ENCODE results near the gene SLC2A8. TPM values are rescaled to one million over a fixed set of nuclear protein-coding genes. Genes with fewer than 3 reads are reported as not detected.

SLC2A8 gene
- total RNA-seq, 1 experiment from 2014 or later: 16.8 TPM

DNA sequence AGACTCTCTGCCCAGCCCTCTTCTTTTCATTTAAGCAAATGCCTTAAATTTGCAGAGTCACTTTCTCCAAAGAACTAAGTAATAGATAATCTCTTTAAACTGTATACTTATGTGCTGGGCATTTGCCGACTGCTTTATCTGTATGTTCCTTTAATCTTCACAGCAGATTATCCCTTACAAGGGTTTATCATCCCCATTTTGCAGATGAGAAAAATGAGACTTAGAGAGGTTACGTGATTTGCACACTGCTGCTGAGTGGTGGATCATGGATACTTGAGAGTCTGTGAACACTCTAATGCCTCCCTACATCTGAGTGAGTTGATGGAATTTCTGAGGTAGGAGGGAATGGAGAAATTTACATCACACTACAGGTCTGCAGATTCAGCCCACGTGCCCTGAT, 31.4 kb downstream of the SLC2A8 start:
- ChIA-PET CTCF (no interaction called here), RAD21 (ENCODE audit: low non-redundant PET in 1 of 2, low total read pairs in 2 of 2, uncharacterized antibody in 2 of 2, unreplicated experiment in 2 of 2) (no interaction called here), POLR2A (no interaction called here)
- H4K20me1 ChIP-seq (ENCODE audit: insufficient read depth): no peaks in the 10 kb centered on the region
- H3K4me2 ChIP-seq (ENCODE audit: low read length): no peak overlapping the region
- H3K27me3 ChIP-seq (ENCODE audit: insufficient read depth, low read length): no peaks in the 10 kb centered on the region
- peaks cover 8 to 10% of the 10 kb centered on the region in 2 experiments; a peak in 2 of 4 replicates for H3K36me3 ChIP-seq (ENCODE audit: control insufficient read depth in 1 of 2, insufficient read depth in 2 of 2, low read length in 2 of 2)
- H3K4me1 ChIP-seq (ENCODE audit: control insufficient read depth in 1 of 2, insufficient read depth in 2 of 2, low read length in 2 of 2): peaks cover 0 to 9% of the 10 kb centered on the region in 2 experiments; a peak in 3 of 4 replicates
- no peak overlapping the region for H3K4me3 ChIP-seq (replicated peaks in 1 of 2; ENCODE audit: low read depth in 1 of 2, low read length in 2 of 2)
- ATAC-seq: no peak
- H3K9ac ChIP-seq (ENCODE audit: low read length): no peak overlapping the region
- no peaks in the 10 kb centered on the region for H3K9me3 ChIP-seq (ENCODE audit: control insufficient read depth in 1 of 2, insufficient read depth in 1 of 2, low read depth in 1 of 2, low read length in 2 of 2)
- H3K79me2 ChIP-seq (ENCODE audit: insufficient read depth, low read length): peaks cover 46% of the 10 kb centered on the region
- intact Hi-C loops (cut with micrococcal nuclease): no loop called here
- H3K27ac ChIP-seq (ENCODE audit: low read depth, low read length): no peak overlapping the region
- H3K9me2 ChIP-seq (ENCODE audit: insufficient read depth): no peaks in the 10 kb centered on the region
- TF ChIP-seq EZH2 (IDR thresholded peaks at IDR 0.05): no peak
- no peak for TF ChIP-seq RAD21 (IDR thresholded peaks at IDR 0.05; ENCODE audit: low read depth)
- no peak for TF ChIP-seq EGR1 (IDR thresholded peaks at IDR 0.05; ENCODE audit: low read depth)
- TF ChIP-seq, protein P1, sequence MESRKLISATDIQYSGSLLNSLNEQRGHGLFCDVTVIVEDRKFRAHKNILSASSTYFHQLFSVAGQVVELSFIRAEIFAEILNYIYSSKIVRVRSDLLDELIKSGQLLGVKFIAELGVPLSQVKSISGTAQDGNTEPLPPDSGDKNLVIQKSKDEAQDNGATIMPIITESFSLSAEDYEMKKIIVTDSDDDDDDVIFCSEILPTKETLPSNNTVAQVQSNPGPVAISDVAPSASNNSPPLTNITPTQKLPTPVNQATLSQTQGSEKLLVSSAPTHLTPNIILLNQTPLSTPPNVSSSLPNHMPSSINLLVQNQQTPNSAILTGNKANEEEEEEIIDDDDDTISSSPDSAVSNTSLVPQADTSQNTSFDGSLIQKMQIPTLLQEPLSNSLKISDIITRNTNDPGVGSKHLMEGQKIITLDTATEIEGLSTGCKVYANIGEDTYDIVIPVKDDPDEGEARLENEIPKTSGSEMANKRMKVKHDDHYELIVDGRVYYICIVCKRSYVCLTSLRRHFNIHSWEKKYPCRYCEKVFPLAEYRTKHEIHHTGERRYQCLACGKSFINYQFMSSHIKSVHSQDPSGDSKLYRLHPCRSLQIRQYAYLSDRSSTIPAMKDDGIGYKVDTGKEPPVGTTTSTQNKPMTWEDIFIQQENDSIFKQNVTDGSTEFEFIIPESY (IDR thresholded peaks at IDR 0.05; ENCODE audit: extremely low read depth, insufficient replicate concordance, low read length): no peak
- no peak for TF ChIP-seq ATF3 (IDR thresholded peaks at IDR 0.05)
- TF ChIP-seq FOSL1 (IDR thresholded peaks at IDR 0.05; ENCODE audit: low read depth): no peak
- TF ChIP-seq, protein P2, sequence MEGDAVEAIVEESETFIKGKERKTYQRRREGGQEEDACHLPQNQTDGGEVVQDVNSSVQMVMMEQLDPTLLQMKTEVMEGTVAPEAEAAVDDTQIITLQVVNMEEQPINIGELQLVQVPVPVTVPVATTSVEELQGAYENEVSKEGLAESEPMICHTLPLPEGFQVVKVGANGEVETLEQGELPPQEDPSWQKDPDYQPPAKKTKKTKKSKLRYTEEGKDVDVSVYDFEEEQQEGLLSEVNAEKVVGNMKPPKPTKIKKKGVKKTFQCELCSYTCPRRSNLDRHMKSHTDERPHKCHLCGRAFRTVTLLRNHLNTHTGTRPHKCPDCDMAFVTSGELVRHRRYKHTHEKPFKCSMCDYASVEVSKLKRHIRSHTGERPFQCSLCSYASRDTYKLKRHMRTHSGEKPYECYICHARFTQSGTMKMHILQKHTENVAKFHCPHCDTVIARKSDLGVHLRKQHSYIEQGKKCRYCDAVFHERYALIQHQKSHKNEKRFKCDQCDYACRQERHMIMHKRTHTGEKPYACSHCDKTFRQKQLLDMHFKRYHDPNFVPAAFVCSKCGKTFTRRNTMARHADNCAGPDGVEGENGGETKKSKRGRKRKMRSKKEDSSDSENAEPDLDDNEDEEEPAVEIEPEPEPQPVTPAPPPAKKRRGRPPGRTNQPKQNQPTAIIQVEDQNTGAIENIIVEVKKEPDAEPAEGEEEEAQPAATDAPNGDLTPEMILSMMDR (IDR thresholded peaks at IDR 0.05 in 2 of 3, conservative IDR thresholded peaks at IDR 0.05 in 1 of 3; ENCODE audit: borderline replicate concordance in 1 of 3, insufficient read depth in 1 of 3, low read depth in 2 of 3, low read length in 2 of 3): no peak
- no peak for TF ChIP-seq CBX3 (IDR thresholded peaks at IDR 0.05; ENCODE audit: low read depth)
- TF ChIP-seq TCF7L2 (IDR thresholded peaks at IDR 0.05; ENCODE audit: borderline replicate concordance, extremely low read depth, insufficient read depth, insufficient read length): no peak
- no peak for TF ChIP-seq EZH2phosphoT487 (IDR thresholded peaks at IDR 0.05; ENCODE audit: borderline replicate concordance)
- TF ChIP-seq ZFX (IDR thresholded peaks at IDR 0.05): no peak
- no peak for TF ChIP-seq JUND (IDR thresholded peaks at IDR 0.05)
- no peak for TF ChIP-seq CEBPB (IDR thresholded peaks at IDR 0.05; ENCODE audit: low read depth)
- no peak for TF ChIP-seq ELF1 (IDR thresholded peaks at IDR 0.05; ENCODE audit: borderline replicate concordance, low read depth)
- no peak for TF ChIP-seq SIN3A (IDR thresholded peaks at IDR 0.05; ENCODE audit: low read depth)
- TF ChIP-seq SRF (IDR thresholded peaks at IDR 0.05; ENCODE audit: low read depth): no peak
- BruUV-seq (replicated peaks): no TSS peak
- no peak for DNase-seq (ENCODE audit: low read depth, low spot score)
- no peak overlapping the region for H2AFZ ChIP-seq (ENCODE audit: low read depth, low read length, poor library complexity, severe bottlenecking)
